ENCODE data around the gene FLCN. TPM values are rescaled to one million over a fixed set of nuclear protein-coding genes. Genes with fewer than 3 reads are reported as not detected.
"Not testable (repeated sequence)": the region's sequence is repeated elsewhere in the genome, so short reads cannot be mapped to it uniquely, and the experiment has no call there.

The FLCN gene
- total and polyA plus RNA-seq, 2 experiments from 2014 or later, result 12.1 to 36.6 TPM

DNA sequence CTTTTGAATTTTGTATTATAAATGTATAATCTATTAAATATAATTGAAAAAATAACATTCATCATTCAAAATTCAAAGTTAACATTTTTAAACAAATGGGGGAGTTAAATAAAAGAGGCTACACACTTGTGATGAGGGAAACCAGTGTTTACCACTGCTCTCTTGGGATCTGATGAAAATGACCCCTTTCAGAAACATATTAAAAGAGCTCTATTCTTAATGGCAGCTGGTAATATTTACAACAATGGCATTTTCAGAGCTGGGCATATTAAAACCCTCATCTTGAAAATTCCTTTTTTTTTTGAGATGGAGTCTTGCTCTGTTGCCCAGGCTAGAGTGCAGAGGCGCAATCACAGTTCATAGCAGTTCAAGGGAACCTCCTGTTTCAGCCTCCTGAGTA, 19.3 kb upstream of the FLCN start (continued):
- TF ChIP-seq, protein P1, sequence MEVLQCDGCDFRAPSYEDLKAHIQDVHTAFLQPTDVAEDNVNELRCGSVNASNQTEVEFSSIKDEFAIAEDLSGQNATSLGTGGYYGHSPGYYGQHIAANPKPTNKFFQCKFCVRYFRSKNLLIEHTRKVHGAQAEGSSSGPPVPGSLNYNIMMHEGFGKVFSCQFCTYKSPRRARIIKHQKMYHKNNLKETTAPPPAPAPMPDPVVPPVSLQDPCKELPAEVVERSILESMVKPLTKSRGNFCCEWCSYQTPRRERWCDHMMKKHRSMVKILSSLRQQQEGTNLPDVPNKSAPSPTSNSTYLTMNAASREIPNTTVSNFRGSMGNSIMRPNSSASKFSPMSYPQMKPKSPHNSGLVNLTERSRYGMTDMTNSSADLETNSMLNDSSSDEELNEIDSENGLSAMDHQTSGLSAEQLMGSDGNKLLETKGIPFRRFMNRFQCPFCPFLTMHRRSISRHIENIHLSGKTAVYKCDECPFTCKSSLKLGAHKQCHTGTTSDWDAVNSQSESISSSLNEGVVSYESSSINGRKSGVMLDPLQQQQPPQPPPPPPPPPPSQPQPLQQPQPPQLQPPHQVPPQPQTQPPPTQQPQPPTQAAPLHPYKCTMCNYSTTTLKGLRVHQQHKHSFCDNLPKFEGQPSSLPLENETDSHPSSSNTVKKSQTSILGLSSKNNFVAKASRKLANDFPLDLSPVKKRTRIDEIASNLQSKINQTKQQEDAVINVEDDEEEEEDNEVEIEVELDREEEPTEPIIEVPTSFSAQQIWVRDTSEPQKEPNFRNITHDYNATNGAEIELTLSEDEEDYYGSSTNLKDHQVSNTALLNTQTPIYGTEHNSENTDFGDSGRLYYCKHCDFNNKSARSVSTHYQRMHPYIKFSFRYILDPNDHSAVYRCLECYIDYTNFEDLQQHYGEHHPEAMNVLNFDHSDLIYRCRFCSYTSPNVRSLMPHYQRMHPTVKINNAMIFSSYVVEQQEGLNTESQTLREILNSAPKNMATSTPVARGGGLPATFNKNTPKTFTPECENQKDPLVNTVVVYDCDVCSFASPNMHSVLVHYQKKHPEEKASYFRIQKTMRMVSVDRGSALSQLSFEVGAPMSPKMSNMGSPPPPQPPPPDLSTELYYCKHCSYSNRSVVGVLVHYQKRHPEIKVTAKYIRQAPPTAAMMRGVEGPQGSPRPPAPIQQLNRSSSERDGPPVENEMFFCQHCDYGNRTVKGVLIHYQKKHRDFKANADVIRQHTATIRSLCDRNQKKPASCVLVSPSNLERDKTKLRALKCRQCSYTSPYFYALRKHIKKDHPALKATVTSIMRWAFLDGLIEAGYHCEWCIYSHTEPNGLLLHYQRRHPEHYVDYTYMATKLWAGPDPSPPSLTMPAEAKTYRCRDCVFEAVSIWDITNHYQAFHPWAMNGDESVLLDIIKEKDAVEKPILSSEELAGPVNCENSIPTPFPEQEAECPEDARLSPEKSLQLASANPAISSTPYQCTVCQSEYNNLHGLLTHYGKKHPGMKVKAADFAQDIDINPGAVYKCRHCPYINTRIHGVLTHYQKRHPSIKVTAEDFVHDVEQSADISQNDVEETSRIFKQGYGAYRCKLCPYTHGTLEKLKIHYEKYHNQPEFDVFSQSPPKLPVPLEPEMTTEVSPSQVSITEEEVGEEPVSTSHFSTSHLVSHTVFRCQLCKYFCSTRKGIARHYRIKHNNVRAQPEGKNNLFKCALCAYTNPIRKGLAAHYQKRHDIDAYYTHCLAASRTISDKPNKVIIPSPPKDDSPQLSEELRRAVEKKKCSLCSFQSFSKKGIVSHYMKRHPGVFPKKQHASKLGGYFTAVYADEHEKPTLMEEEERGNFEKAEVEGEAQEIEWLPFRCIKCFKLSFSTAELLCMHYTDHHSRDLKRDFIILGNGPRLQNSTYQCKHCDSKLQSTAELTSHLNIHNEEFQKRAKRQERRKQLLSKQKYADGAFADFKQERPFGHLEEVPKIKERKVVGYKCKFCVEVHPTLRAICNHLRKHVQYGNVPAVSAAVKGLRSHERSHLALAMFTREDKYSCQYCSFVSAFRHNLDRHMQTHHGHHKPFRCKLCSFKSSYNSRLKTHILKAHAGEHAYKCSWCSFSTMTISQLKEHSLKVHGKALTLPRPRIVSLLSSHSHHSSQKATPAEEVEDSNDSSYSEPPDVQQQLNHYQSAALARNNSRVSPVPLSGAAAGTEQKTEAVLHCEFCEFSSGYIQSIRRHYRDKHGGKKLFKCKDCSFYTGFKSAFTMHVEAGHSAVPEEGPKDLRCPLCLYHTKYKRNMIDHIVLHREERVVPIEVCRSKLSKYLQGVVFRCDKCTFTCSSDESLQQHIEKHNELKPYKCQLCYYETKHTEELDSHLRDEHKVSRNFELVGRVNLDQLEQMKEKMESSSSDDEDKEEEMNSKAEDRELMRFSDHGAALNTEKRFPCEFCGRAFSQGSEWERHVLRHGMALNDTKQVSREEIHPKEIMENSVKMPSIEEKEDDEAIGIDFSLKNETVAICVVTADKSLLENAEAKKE (CRISPR knock-in tag; IDR thresholded peaks at IDR 0.05), result no peak

DNA sequence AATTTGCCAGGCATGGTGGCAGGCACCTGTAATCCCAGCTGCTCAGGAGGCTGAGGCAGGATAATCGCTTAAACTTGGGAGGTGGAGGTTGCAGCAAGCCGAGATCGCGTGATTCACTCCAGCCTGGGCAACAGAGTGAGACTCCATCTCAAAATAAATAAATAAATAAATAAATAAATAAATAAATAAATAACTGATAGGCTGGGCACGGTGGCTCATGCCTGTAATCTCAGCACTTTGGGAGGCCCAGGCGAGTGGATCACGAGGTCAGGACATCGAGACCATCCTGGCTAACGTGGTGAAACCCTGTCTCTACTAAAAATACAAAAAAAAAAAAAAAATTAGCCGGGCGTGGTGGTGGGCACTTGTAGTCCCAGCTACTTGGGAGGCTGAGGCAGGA, 18.7 kb upstream of the FLCN start:
- H4K20me1 ChIP-seq (replicated peaks; ENCODE audit: insufficient read depth); H3K27ac Mint-ChIP-seq; H3K4me3 Mint-ChIP-seq; H3K27ac ChIP-seq (ENCODE audit: low read depth); DNase-seq (ENCODE audit: low spot score); H3K9me3 Mint-ChIP-seq; H3F3A ChIP-seq (replicated peaks; ENCODE audit: low read depth); ATAC-seq; H3K27me3 ChIP-seq (ENCODE audit: insufficient read depth); H3K4me1 Mint-ChIP-seq; H3K79me2 ChIP-seq (replicated peaks; ENCODE audit: insufficient read depth); H3K27me3 Mint-ChIP-seq (ENCODE audit: insufficient read depth, low read depth, poor library complexity); H3K9me2 ChIP-seq (ENCODE audit: insufficient read depth); H3K4me3 ChIP-seq; H2AFZ ChIP-seq; H3K4me2 ChIP-seq; H3K4me1 ChIP-seq (ENCODE audit: insufficient read depth): not testable (repeated sequence)
- peaks cover 88% of the 10 kb centered on the region for H3K36me3 Mint-ChIP-seq (ENCODE audit: low read depth)
- H3K36me3 ChIP-seq (ENCODE audit: insufficient read depth), result peaks cover 39% of the 10 kb centered on the region

DNA sequence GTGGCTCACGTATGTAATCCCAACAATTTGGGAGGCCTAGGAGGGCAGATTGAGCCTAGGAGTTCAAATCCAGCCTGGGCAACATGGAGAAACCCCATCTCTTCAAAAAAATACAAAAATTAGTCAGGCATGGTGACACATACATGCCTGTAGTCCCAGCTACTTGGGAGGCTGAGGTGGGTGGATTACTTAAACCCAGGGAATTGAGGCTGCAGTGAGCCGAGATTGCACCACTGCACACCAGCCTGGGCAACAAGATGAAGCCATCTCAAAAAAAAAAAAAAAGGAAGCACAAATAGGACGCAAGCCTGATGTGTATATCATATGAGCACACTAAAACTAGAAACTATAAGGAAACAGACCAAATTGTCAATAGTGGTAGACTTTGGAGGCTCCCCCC, 17.1 kb upstream of the FLCN start:
- no peaks in the 10 kb centered on the region for H3K9me3 Mint-ChIP-seq
- H3K4me1 Mint-ChIP-seq, result no peaks in the 10 kb centered on the region
- peaks cover 4% of the 10 kb centered on the region for H3K27me3 Mint-ChIP-seq (ENCODE audit: insufficient read depth, low read depth, poor library complexity)
- H3K4me1 ChIP-seq (ENCODE audit: insufficient read depth), result no peaks in the 10 kb centered on the region
- DNase-seq (ENCODE audit: low spot score), result no peak
- H3K4me2 ChIP-seq, result no peak overlapping the region
- H4K20me1 ChIP-seq (replicated peaks; ENCODE audit: insufficient read depth), result peaks cover 6% of the 10 kb centered on the region; the same call in 1 of the 2 replicates
- no peak overlapping the region for H3K27ac Mint-ChIP-seq
- H3K4me3 Mint-ChIP-seq, result no peak overlapping the region
- no peaks in the 10 kb centered on the region for H3K9me2 ChIP-seq (ENCODE audit: insufficient read depth)
- no peak overlapping the region for H3K27ac ChIP-seq (ENCODE audit: low read depth)
- no peaks in the 10 kb centered on the region for H3K27me3 ChIP-seq (ENCODE audit: insufficient read depth)
- 0 out of 2 replicates have a peak, but pooled peaks cover 3% of the 10 kb centered on the region for H3K79me2 ChIP-seq (replicated peaks; ENCODE audit: insufficient read depth)
- H3F3A ChIP-seq (replicated peaks; ENCODE audit: low read depth), result no peaks in the 10 kb centered on the region
- H3K4me3 ChIP-seq, result no peak overlapping the region
- TF ChIP-seq NANOG (IDR thresholded peaks at IDR 0.05; ENCODE audit: borderline replicate concordance), result no peak
- TF ChIP-seq, protein P2, sequence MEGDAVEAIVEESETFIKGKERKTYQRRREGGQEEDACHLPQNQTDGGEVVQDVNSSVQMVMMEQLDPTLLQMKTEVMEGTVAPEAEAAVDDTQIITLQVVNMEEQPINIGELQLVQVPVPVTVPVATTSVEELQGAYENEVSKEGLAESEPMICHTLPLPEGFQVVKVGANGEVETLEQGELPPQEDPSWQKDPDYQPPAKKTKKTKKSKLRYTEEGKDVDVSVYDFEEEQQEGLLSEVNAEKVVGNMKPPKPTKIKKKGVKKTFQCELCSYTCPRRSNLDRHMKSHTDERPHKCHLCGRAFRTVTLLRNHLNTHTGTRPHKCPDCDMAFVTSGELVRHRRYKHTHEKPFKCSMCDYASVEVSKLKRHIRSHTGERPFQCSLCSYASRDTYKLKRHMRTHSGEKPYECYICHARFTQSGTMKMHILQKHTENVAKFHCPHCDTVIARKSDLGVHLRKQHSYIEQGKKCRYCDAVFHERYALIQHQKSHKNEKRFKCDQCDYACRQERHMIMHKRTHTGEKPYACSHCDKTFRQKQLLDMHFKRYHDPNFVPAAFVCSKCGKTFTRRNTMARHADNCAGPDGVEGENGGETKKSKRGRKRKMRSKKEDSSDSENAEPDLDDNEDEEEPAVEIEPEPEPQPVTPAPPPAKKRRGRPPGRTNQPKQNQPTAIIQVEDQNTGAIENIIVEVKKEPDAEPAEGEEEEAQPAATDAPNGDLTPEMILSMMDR (conservative IDR thresholded peaks at IDR 0.05; ENCODE audit: low read depth in 2 of 2), result no peak
- TF ChIP-seq, protein P3, sequence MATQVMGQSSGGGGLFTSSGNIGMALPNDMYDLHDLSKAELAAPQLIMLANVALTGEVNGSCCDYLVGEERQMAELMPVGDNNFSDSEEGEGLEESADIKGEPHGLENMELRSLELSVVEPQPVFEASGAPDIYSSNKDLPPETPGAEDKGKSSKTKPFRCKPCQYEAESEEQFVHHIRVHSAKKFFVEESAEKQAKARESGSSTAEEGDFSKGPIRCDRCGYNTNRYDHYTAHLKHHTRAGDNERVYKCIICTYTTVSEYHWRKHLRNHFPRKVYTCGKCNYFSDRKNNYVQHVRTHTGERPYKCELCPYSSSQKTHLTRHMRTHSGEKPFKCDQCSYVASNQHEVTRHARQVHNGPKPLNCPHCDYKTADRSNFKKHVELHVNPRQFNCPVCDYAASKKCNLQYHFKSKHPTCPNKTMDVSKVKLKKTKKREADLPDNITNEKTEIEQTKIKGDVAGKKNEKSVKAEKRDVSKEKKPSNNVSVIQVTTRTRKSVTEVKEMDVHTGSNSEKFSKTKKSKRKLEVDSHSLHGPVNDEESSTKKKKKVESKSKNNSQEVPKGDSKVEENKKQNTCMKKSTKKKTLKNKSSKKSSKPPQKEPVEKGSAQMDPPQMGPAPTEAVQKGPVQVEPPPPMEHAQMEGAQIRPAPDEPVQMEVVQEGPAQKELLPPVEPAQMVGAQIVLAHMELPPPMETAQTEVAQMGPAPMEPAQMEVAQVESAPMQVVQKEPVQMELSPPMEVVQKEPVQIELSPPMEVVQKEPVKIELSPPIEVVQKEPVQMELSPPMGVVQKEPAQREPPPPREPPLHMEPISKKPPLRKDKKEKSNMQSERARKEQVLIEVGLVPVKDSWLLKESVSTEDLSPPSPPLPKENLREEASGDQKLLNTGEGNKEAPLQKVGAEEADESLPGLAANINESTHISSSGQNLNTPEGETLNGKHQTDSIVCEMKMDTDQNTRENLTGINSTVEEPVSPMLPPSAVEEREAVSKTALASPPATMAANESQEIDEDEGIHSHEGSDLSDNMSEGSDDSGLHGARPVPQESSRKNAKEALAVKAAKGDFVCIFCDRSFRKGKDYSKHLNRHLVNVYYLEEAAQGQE (IDR thresholded peaks at IDR 0.05; ENCODE audit: unreplicated experiment), result no peak
- TF ChIP-seq EZH2 (IDR thresholded peaks at IDR 0.05; ENCODE audit: low read depth, unreplicated experiment), result no peak
- TF ChIP-seq EZH2phosphoT487 (IDR thresholded peaks at IDR 0.05; ENCODE audit: unreplicated experiment), result no peak
- peaks cover 34% of the 10 kb centered on the region for H3K36me3 ChIP-seq (ENCODE audit: insufficient read depth)
- H3K36me3 Mint-ChIP-seq (ENCODE audit: low read depth), result peaks cover 83% of the 10 kb centered on the region
- H2AFZ ChIP-seq, result no peak overlapping the region
- no peak for ATAC-seq

Data from GM23338 (cell line).